Measurements from ENCODE around the gene PDCD2L.
"Not testable (repeated sequence)": the region's sequence is repeated elsewhere in the genome, so short reads cannot be mapped to it uniquely, and the experiment has no call there.

Gene PDCD2L

DNA sequence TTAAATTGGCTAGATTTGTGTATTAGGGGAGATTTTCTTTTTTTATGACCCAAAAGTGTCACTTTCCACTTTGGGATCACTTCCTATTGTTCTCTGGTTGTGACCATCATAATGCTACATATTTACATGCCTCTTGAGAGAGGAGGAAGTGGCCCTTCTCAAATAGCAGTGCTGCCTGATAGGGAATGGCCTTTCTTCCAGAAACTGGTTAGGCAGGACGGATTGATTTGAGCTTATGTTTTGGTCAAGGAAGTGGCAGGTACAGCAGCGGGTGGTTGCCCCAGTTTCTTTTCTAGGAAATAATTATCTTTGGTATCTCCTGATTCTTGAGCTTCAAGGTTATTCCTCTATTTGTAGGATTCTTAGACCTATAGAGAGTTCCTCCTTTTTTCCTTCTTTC, 55.4 kb downstream of the PDCD2L start:
- H3K27ac ChIP-seq = peak overlapping the region; percentile 97

DNA sequence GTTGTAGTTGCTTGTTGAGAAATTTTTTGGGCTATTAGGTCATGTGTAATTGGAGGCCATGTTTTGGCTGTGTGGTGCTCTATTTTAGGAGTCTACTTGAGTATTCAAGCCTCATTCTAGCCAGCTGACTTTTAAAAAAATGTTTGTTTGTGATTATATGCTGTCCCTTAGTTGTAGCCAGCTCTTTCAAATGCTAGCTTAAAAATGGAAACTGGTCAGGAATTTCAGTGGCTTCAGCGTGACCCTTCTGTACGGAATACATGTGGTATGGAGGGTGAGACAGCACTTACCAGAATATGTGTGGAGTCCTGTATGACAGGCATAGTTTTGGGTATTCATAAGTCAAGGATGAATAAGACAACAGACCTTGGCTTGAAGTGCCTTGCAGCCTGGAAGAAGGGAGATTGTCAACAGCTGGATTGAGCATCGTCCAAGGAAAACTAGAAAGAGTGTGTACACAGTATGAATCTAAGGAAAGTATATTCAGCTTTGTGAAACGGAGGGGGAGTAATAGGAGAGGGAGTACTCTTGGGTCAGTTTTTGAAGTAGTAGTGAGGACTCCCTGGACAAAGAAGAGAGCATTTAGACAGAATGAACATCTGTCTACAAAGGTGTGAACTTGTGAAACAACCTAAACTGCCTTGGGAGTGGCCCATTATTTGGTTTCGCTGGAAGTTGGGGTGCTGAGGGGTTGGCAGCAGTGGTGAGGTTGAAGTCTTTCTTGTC, 57.3 kb downstream of the PDCD2L start:
- H3K27ac ChIP-seq = peak overlapping the region; percentile 97
- no peak for TF ChIP-seq CTCF (conservative IDR thresholded peaks at IDR 0.05)

More for the DNA sequence above, 55.4 kb downstream of the PDCD2L start:
- TF ChIP-seq CTCF (conservative IDR thresholded peaks at IDR 0.05) = no peak

DNA sequence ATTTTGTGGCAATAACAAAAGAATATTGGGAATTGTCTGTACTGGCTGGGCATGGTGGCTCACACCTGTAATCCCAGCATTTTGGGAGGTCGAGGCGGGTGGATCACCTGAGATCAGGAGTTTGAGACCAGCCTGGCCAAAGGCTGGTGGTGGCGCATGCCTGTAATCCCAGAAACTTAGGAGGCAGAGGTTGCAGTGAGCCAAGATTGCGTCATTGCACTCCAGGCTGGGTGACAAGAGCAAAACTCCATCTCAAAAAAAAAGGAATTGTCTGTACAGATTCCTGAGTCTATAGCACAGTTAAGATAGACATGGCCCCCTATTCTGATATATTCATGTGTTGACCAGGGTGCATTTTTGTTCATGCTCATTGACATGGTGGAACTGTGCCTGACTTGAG, 60.6 kb downstream of the PDCD2L start:
- not testable (repeated sequence) for H3K27ac ChIP-seq

DNA sequence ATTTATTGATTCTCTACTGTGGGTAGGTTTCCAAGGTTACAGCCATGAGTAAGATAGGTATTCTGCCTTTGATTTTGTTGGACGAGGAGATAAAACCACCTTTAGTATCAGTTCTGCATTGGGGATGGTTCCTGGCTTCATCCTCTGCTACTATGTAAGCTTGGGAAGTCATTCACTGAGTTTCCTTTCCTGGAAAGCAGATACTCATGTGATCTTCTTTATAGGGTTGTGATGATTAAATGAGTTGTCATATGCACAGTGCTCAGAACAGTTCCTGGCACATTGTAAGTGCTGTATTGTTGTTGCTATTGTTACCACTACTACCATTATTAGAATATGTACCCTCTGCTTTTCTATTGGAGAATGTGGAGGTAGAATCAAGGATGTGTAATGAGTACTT, 64.2 kb downstream of the PDCD2L start:
- H3K27ac ChIP-seq = no peak overlapping the region
- TF ChIP-seq CTCF (conservative IDR thresholded peaks at IDR 0.05) = no peak

DNA sequence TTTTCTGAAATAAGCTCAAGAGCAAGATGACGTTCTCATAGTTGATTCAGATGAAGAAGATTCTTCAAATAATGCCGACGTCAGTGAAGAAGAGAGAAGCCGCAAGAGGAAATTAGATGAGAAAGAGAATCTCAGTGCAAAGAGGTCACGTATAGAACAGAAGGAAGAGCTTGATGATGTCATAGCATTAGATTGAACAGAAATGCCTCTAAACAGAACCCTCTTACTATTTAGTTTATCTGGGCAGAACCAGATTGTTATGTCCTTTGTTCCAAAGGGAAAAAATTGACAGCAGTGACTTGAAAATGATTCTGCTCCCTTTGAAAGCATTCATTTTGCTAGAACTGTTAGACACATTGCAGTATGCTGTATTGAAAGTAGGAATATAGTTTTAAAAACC, 64.8 kb downstream of the PDCD2L start:
- H3K27ac ChIP-seq = not testable (repeated sequence)

- TF ChIP-seq CTCF (conservative IDR thresholded peaks at IDR 0.05) = no peak
These were observed 67.9 kb downstream of the PDCD2L start for GRCh38 chr19:34471906-34472700.

GRCh38 chr19:34474233-34474989, 70.2 kb downstream of the PDCD2L start:
- H3K27ac ChIP-seq = no peak overlapping the region
- no peak for TF ChIP-seq CTCF (conservative IDR thresholded peaks at IDR 0.05)

More at GRCh38 chr19:34471906-34472700, 67.9 kb downstream of the PDCD2L start:
- H3K27ac ChIP-seq = peak overlapping the region; percentile 48
